Adrenal gland (tissue), 12 donors: ENCODE data around the gene SORBS2. TPM values are rescaled to one million over a fixed set of nuclear protein-coding genes. Genes with fewer than 3 reads are reported as not detected.
A peak's percentile ranks its signal among the peaks of the same experiment; 100 is the strongest.

Experiments
- DNase-seq, 7 donors: peaks; one replicate each; pipeline ENCODE4 v3.0.0-alpha.2; 2019 to 2020
- H3K27ac ChIP-seq, 5 donors: fragments of 200-600 bp; sonication (generic) in 4 of 5; 1 replicate in 3 of 5; 2 replicates in 2 of 5; pipeline versions ENCODE4 v1.5.1 to v1.8.0; 2016 to 2020; ENCODE audit warnings: mild to moderate bottlenecking in 1 of 5
- H3K27me3 ChIP-seq: fragments of 200-600 bp; 2 replicates; pipeline ENCODE4 v1.8.0; 2021
- H3K36me3 ChIP-seq, 2 donors: fragments of 200-600 bp; replicated peaks in 1 of 2; 1 replicate in 1 of 2; 2 replicates in 1 of 2; pipeline versions ENCODE4 v1.5.1 to v1.8.0; 2018 to 2022
- H3K4me1 ChIP-seq, 2 donors: fragments of 200-600 bp; replicated peaks in 1 of 2; 1 replicate in 1 of 2; 2 replicates in 1 of 2; pipeline versions ENCODE4 v1.5.1 to v1.8.0; 2018 to 2021
- H3K4me3 ChIP-seq, 4 donors: fragments of 200-600 bp; sonication (generic) in 3 of 4; one replicate each; pipeline ENCODE4 v1.5.1; 2016 to 2018
- H3K9me3 ChIP-seq, 3 donors: fragments of 200-600 bp; sonication (generic) in 1 of 3; replicated peaks in 1 of 3; 1 replicate in 2 of 3; 2 replicates in 1 of 3; pipeline versions ENCODE4 v1.5.1 to v1.8.0; 2016 to 2021
- CTCF ChIP-seq, 6 experiments: fragments of 450-650 bp in 4 of 6; fragments of 200-600 bp in 2 of 6; sonication (generic) in 1 of 6; IDR thresholded peaks; 1 replicate in 5 of 6; 2 replicates in 1 of 6; pipeline versions ENCODE4 v1.5.1 to v1.8.0; 2016 to 2021; ENCODE audit warnings: antibody characterized with exemption in 6 of 6, mild to moderate bottlenecking in 2 of 6, moderate library complexity in 1 of 6
- POLR2A ChIP-seq, 2 donors: fragments of 450-650 bp; IDR thresholded peaks; one replicate each; pipeline ENCODE4 v1.6.1; 2017; ENCODE audit warnings: antibody characterized with exemption in 2 of 2, mild to moderate bottlenecking in 2 of 2, moderate library complexity in 1 of 2
- WGBS, 4 donors: extraction: QIAGEN DNeasy Blood & Tissue Kit in 2 of 4; methylation state at CpG; one replicate each; pipeline versions ENCODE4 v1.1.5 to v1.1.7; 2013 to 2017; 5-methylcytosine and 5-hydroxymethylcytosine counted together
- intact Hi-C, 2 donors: fragments of 100-400 bp; cut with DNase I; formaldehyde crosslinking; loops; one replicate each; pipeline versions ENCODE4 v1.14.1 to v1.15.0; 2022 to 2023
- polyA plus RNA-seq, 3 donors: library from polyadenylated mRNA; stranded (reverse); fragments of 200-250 nt in 2 of 3; fragments of 350-450 nt in 1 of 3; fragmentation: Illumina TruSeq in 1 of 3; extraction: RNeasy Lipid Tissue Mini Kit (QIAGEN cat#74804) in 1 of 3; gene quantifications; one replicate each; pipeline ENCODE4 v1.2.3, GENCODE V29; 2013 to 2014
- total RNA-seq, 9 donors: library from RNA; depleted of rRNA in 4 of 9; stranded (reverse); fragments of >200 nt in 4 of 9; fragments of 120-200 nt in 1 of 9; fragmentation: NEBNext Ultra II Directional in 1 of 9; extraction: Animal tissue kit (Norgen Biotek cat#: 25700) in 1 of 9; gene quantifications; one replicate each; pipeline versions ENCODE4 v1.1.0 to v1.2.4, GENCODE V29; 2013 to 2023
- donor health status: healthy with polysubstance abuse.
- donor health status: Bipolar disorder and iron deficiency.
- donor health status: DM: yes; HTN: yes; CAD: no.
- donor health status: DM: no; HTN: no; CAD: no.
- donor health status: DM: no; HTN: no; CAD: no.
- donor health status: DM: yes; HTN: yes; CAD: no.

SORBS2 gene
- total and polyA plus RNA-seq, 12 donors = 126 to 875 (median 582) TPM

- Histone ChIP-seq H3K27ac (peak overlapping the region in 1 of 5 donors; percentile 32), H3K4me1 (peaks cover 0 to 17% of the 10 kb centered on the region in 2 donors), H3K27me3 (no peaks in the 10 kb centered on the region), H3K4me3 (no peak overlapping the region), H3K9me3 (no peaks in the 10 kb centered on the region), H3K36me3 (peaks cover 0 to 43% of the 10 kb centered on the region in 2 donors)
- intact Hi-C loops = no loop called here
- no peak for DNase-seq
- no peak for TF ChIP-seq POLR2A (IDR thresholded peaks at IDR 0.05)
- no peak for TF ChIP-seq CTCF (IDR thresholded peaks at IDR 0.05)
- 89 to 94% (median 89%) methylated on average over 5 of the region's 5 CpGs for WGBS, 4 donors
These were observed 151.7 kb downstream of the SORBS2 start for GRCh38 chr4:185660340-185660739.

- H3K9me3 ChIP-seq = no peaks in the 10 kb centered on the region
- no peak overlapping the region for H3K4me3 ChIP-seq
- no peak for DNase-seq
- TF ChIP-seq CTCF (IDR thresholded peaks at IDR 0.05) (no peak), POLR2A (IDR thresholded peaks at IDR 0.05) (no peak)
- H3K27ac ChIP-seq = peak overlapping the region; percentile 65 to 93 (median 69)
- H3K4me1 ChIP-seq = peaks cover 4 to 25% of the 10 kb centered on the region in 2 donors
- 94 to 100% (median 96%) methylated on average over 1 of the region's 1 CpG for WGBS, 4 donors
- intact Hi-C loops = no loop called here
- H3K36me3 ChIP-seq = peaks cover 0 to 36% of the 10 kb centered on the region in 2 donors
- no peaks in the 10 kb centered on the region for H3K27me3 ChIP-seq
These were observed 154.3 kb downstream of the SORBS2 start for GRCh38 chr4:185657699-185658098.

- DNase-seq = no peak
- intact Hi-C loops = no loop called here
These were observed 154.8 kb downstream of the SORBS2 start for GRCh38 chr4:185657183-185657582.

GRCh38 chr4:185656467-185656931 lies 155.5 kb downstream of the SORBS2 start:
- Histone ChIP-seq H3K9me3 (no peaks in the 10 kb centered on the region), H3K27ac (peak overlapping the region; percentile 65 to 93 (median 69)), H3K4me3 (peak overlapping the region in 3 of 4 donors; percentile 18 to 55 (median 26)), H3K27me3 (no peaks in the 10 kb centered on the region), H3K36me3 (peaks cover 0 to 36% of the 10 kb centered on the region in 2 donors), H3K4me1 (peaks cover 4 to 37% of the 10 kb centered on the region in 2 donors)
- intact Hi-C loops = no loop called here
- TF ChIP-seq POLR2A (IDR thresholded peaks at IDR 0.05) (peak; percentile 45 to 77), CTCF (IDR thresholded peaks at IDR 0.05) (peak; percentile 22 to 61 (median 48))
- 35 to 49% (median 42%) methylated on average over 6 of the region's 6 CpGs for WGBS, 4 donors
- DNase-seq = peak in 6 of 7 donors; percentile 75 to 86 (median 80)

More at GRCh38 chr4:185657183-185657582, 154.8 kb downstream of the SORBS2 start:
- WGBS, 4 donors = 74 to 86% (median 81%) methylated on average over 14 of the region's 14 CpGs
- peaks cover 4 to 31% of the 10 kb centered on the region in 2 donors for H3K4me1 ChIP-seq
- H3K4me3 ChIP-seq = peak overlapping the region in 1 of 4 donors; percentile 55
- no peaks in the 10 kb centered on the region for H3K9me3 ChIP-seq
- TF ChIP-seq CTCF (IDR thresholded peaks at IDR 0.05) = no peak
- TF ChIP-seq POLR2A (IDR thresholded peaks at IDR 0.05) = no peak
- no peaks in the 10 kb centered on the region for H3K27me3 ChIP-seq
- peaks cover 0 to 36% of the 10 kb centered on the region in 2 donors for H3K36me3 ChIP-seq
- H3K27ac ChIP-seq = peak overlapping the region; percentile 65 to 93 (median 69)
